ENCODE data around the gene CXorf49B.
"Not testable (repeated sequence)": the region's sequence is repeated elsewhere in the genome, so short reads cannot be mapped to it uniquely, and the experiment has no call there.

Gene CXorf49B

DNA sequence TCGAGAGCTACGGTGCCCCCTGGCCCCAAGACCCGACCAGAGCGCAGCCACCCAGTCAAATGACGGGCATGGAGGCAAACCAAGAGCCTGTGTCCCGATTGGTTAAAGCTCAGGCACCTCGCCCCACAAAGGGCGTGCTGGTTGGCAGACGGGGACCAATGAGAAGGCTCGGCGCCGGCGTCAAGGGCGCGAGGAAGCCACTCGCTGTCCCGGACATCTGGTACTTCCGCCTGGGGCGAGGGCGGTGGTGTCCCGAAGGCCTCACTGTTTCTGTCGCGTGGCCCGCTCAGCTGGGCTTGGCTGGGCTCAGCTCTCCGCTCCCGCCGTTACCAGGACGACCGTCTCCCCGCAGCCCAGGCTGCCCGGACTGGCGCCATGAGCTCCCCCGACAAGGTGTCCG is at the start of gene CXorf49B:
TSS of gene CXorf49B (plus strand) at position 301 of the 400 bp plus-strand sequence. CDS start at position 376, 75 bp downstream.
- DNase-seq (ENCODE audit: low spot score), result not testable (repeated sequence)

- DNase-seq (ENCODE audit: low spot score), result not testable (repeated sequence)
Measured at GRCh38 chrX:71714064-71714463, 49.1 kb upstream of the CXorf49B start.

DNA sequence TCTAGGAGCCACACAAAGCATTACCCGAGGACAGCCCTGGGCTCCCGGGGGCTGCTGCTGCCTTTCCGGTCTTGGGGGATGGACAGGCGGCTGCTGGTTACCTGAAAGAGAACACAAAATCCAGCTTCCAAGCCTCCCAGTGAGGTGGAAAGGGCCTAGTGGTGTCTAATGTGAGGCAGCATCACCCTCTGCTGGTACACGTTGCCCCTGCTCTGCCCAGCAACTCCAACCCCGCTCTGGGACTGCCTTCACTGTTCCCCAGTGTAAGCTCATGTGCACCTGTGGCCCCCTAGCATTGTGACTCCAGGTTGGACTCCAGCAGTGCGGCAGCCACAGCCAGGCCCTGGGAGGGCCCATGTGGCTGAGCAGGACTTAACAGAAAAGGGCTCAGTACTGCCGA is 47.6 kb upstream of the CXorf49B start:
- DNase-seq (ENCODE audit: low spot score), result not testable (repeated sequence)

GRCh38 chrX:71716323-71716722 is 46.8 kb upstream of the CXorf49B start:
- not testable (repeated sequence) for DNase-seq (ENCODE audit: low spot score)

- DNase-seq (ENCODE audit: low spot score), result not testable (repeated sequence)
Measured at GRCh38 chrX:71718185-71718584, 45.0 kb upstream of the CXorf49B start, which contains the start of gene CXorf49. CXorf49 (minus strand) TSS chrX:71718285; CDS start chrX:71718151, 134 bp downstream.

DNA sequence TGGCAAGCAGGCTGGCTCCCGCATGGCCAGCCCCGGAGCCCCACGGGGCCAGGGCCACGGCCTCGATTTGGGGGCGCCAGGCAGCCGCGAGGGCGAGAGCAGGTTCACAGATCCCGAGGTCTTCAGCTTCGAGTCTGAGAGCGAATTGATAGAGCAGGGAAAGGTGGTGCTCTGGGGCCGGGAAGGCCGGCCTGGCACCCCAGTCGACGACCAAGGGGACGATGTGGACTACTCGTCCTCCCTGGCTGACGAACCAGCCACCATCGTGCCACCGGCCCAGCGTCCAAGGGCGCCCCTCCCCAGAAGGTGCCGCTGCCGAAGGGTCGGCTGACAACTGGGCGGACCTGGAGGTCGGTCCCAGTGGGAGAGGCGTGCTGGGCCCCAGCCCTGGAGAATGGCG is 44.0 kb upstream of the CXorf49B start:
- DNase-seq (ENCODE audit: low spot score), result not testable (repeated sequence)

- not testable (repeated sequence) for DNase-seq (ENCODE audit: low spot score)
Measured at GRCh38 chrX:71720289-71720886, 42.8 kb upstream of the CXorf49B start.

DNA sequence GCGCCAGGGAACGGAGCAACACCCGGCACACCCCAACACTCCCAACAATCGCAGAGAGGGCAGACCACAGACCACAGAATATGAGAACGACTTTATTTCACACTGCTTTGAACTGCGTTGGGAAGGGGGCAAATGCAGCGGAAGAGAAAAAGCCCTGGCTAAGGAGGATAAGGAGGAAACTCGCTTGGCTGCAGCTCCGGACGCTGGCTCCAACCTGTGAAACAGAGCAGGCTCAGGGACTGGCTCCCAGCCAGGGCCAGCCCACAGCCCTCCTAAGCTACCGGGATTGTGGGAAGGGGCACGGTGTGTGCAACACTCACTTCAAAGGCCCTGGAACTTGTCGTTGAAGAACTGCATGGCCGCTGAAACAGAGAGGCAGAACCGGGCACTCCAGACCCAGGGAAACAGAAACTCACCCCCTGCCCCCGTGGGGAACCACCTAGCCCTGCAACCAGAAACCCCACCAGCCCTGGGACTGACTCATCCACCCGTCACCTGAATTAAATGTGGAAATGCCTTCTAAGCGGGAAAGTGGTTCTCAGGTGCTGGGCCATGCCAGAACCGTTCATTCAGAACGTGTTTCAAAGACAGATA is 2.4 kb upstream of the CXorf49B start:
- not testable (repeated sequence) for DNase-seq (ENCODE audit: low spot score)

- not testable (repeated sequence) for DNase-seq (ENCODE audit: low spot score)
Measured at GRCh38 chrX:71764832-71765231, 1.7 kb downstream of the CXorf49B start.

DNA sequence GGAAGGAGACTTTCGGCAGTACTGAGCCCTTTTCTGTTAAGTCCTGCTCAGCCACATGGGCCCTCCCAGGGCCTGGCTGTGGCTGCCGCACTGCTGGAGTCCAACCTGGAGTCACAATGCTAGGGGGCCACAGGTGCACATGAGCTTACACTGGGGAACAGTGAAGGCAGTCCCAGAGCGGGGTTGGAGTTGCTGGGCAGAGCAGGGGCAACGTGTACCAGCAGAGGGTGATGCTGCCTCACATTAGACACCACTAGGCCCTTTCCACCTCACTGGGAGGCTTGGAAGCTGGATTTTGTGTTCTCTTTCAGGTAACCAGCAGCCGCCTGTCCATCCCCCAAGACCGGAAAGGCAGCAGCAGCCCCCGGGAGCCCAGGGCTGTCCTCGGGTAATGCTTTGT is 2.5 kb downstream of the CXorf49B start:
- not testable (repeated sequence) for DNase-seq (ENCODE audit: low spot score)

- not testable (repeated sequence) for DNase-seq (ENCODE audit: low spot score)
Measured at GRCh38 chrX:71767134-71767533, 4.0 kb downstream of the CXorf49B start.

DNA sequence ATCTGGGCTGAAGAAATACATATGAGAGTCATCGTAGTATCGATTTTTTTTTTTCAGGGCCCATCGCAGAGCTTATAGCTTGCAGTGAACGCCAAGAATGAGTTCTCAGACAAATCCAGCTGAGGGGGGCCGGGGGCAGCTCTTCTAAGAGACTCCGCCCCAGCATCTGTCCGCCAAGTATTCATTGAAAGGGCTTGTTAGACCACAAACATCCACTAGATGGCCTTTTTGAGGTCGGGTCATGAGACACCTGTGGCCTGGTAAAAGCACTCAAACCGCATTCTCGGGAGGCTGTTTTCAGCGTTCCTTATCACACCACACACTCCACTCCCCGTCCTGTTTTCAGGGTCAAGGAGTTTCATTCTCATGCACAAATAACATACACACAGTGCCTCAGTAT is 15.2 kb downstream of the CXorf49B start:
- not testable (repeated sequence) for DNase-seq (ENCODE audit: low spot score)

DNA sequence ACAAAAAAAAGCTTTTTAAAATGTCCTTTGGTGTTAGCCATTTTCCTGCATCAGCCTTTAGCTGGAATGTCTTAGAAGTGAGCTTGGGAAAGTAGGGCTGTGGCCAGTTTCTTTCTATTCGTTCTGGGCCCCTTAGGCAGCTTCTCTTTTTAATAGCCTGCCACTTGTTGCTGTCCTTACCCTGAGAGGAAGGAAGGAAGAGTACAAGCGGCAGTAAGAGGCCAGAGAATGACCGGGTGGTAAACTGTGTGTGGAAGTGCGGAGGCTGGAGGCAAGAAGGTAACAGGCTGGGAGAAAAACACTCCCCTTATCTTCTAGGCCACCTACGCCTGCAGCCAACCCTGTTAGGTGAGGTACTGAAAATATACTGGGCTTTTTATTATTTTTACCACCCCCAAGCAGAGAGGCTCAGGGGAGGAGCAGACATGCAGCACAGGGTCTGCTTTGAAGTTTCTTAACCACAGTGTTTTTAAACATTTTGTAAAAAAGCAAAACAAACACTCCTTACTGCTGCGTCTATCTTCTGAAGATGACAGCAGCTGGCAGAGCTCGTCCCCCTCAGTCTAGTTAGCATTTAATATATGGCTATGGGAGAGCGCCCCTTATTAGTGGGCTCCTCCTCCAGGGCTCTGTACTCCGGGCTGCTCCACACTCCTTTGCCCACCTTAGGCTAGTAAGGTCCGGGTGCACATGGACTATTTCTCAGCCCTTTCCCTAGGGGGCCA is 19.2 kb downstream of the CXorf49B start:
- DNase-seq (ENCODE audit: low spot score), result not testable (repeated sequence)

- DNase-seq (ENCODE audit: low spot score), result not testable (repeated sequence)
Measured at GRCh38 chrX:71782950-71783299, 19.8 kb downstream of the CXorf49B start.

DNA sequence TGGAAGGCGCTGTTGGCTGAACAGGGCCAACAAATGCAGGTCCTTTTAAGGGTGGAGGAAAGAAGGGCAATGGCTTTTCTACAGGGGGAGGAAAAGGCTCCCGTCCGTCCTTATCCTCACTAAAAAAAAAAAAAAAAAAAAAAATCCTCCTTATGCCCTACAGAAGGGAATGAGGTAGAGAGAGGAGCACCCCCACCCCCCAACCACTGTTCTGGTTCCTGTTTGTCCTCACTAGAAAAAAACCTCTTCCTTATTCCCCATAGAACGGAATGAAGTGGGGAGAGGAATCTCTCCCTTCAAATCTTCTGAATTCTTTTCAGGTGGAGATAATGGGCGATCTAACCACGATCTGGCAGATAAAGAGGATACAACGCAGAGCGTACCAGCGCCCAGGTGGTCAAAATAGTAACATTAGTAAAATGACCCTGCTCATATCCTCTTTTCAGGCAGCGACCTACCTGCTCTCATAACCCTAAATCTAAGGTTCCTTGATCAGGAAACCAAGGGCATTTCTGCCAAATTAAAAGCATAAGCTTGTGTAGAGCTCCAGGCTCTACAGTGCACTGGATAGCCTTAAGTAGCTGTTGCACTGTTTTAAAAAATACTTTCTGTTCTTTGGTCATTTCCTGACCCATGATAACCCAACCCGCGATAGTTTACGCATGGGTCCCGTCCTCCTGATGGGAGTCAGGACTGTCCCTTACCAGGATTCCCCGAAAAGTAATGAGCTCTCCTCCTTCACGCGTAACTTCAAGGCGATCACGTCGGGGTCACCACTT is 20.6 kb downstream of the CXorf49B start:
- not testable (repeated sequence) for DNase-seq (ENCODE audit: low spot score)

DNA sequence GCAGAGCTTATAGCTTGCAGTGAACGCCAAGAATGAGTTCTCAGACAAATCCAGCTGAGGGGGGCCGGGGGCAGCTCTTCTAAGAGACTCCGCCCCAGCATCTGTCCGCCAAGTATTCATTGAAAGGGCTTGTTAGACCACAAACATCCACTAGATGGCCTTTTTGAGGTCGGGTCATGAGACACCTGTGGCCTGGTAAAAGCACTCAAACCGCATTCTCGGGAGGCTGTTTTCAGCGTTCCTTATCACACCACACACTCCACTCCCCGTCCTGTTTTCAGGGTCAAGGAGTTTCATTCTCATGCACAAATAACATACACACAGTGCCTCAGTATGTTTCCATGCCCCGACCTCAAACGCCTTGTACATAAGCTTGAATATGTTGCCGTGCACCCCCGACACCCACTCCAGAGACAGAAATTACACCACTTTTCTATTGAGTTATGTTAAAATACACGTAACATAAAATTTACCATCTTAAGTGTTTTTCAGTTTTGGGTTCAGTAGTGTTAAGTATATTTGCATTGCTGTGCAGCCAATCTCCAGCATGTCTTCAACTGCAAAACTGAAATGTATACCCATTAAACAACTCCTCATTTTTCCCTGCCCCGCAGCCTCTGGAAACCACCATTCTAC is 21.3 kb downstream of the CXorf49B start:
- not testable (repeated sequence) for DNase-seq (ENCODE audit: low spot score)

GRCh38 chrX:71806450-71806849 is 43.3 kb downstream of the CXorf49B start:
- DNase-seq (ENCODE audit: low spot score), result not testable (repeated sequence)

- no peak for DNase-seq (ENCODE audit: low spot score)
Measured at GRCh38 chrX:71809886-71810285, 46.7 kb downstream of the CXorf49B start.

DNA sequence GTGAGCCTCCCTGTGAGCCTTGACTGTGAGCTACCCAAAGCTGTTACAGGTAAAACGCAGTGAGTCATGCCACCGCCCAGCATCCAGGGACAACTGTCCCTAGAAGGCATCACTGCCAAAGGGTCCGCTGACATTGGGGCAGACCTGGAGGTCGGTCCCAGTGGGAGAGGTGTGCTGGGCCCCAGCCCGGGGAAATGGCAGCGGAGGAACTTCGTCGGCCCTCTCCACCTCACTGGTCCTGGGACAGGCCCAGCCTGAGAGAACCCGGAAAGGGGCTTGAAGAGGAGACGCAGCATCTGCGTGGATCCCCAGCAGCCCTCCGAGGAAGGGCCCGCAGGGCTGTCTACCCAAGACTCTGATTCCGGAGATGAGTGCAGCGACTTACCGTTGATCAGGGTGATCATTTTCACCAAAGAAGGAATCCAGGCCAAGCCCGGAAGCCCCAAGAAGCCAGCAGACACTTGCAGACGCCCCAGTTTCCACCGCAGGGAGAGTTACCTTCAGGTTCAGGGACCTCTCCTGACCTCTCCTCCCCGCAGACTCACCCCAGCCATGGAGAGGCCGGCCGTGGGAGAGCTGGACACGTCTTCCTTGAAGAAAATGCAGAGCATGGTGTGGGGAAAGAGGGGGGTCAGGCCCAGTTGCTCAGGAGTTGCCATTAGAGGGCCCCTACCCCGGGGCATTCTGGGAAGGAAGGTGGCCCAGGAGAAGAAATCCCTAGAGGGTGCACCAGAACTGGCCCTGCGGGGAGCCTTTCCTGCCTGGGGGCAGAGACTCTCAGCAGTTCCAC is 51.2 kb downstream of the CXorf49B start:
- no peak for DNase-seq (ENCODE audit: low spot score)

DNA sequence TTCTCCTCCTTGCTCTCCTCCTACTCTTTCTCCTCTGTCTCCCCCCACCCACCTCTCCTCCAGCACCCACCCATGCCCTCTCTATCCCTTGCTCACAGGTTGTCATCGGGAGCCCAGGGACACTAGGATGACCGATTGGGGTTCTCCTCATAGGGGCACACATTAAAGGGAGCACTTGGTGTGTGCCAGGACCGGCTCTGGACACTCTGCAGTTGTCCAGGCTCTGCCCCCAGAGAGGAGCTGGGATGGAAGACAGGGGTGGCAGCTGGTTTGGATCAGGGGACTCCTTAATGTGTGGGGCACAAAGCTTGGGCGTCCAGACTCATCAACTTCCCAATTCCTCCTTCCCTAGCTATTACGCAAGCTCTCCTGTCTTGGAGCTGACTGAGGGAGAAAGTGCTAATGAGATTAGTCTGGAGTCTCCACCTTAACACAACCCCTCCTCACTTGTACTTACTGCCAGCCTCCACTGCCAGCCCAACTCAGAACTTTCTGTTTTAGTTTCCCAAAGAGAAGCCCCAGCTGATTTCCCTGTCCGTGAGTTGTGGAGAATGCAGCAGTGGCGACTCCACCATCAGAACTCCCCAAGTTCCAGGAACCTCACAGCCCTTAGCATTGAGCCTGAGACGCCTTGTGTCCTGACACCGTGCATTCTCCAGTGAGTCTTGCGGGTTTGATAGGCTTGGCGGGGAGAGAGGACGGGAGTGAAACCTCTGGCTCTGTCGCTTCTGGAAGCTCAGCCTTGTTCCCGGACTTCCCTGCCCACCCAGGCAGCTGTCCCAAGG is 52.2 kb downstream of the CXorf49B start:
- DNase-seq (ENCODE audit: low spot score), result no peak
